Stomach (tissue), 4 donors: ENCODE measurements around the gene COL16A1.

Experiments
- CTCF ChIP-seq, 7 experiments: fragments of 450-650 bp in 4 of 7; fragments of 200-600 bp in 3 of 7; sonication (generic) in 3 of 7; IDR thresholded peaks; one replicate each; pipeline ENCODE4 v1.5.1; 2016 to 2019; ENCODE audit warnings: antibody characterized with exemption in 7 of 7, control low read depth in 2 of 7, mild to moderate bottlenecking in 1 of 7
- EP300 ChIP-seq: sonication (generic); formaldehyde crosslinking; IDR thresholded peaks from one replicate; pipeline ENCODE4 v1.6.1; 2017; ENCODE audit warnings: antibody characterized with exemption
- POLR2A ChIP-seq, 4 donors: fragments of 450-650 bp; IDR thresholded peaks; one replicate each; pipeline ENCODE4 v1.6.1; 2016; ENCODE audit warnings: antibody characterized with exemption in 4 of 4, control low read depth in 2 of 4, mild to moderate bottlenecking in 1 of 4, moderate library complexity in 1 of 4
- POLR2AphosphoS5 ChIP-seq, 3 donors: sonication (generic); formaldehyde crosslinking; IDR thresholded peaks; one replicate each; pipeline ENCODE4 v1.6.1; 2016; ENCODE audit warnings: antibody characterized with exemption in 3 of 3

- TF ChIP-seq CTCF (IDR thresholded peaks at IDR 0.05), result no peak
- no peak for TF ChIP-seq POLR2AphosphoS5 (IDR thresholded peaks at IDR 0.05)
- no peak for TF ChIP-seq POLR2A (IDR thresholded peaks at IDR 0.05)
- no peak for TF ChIP-seq EP300
Observed at GRCh38 chr1:31621847-31622730, 81.7 kb downstream of the COL16A1 start.
